Measurements from ENCODE around the gene PLCE1.
A peak's percentile ranks its signal among the peaks of the same experiment; 100 is the strongest.
"Not testable (repeated sequence)": the region's sequence is repeated elsewhere in the genome, so short reads cannot be mapped to it uniquely, and the experiment has no call there.

The PLCE1 gene
- 0 to 0.74 reads per million in 2 donors for total RNA-seq

- peak in 1 of 5 experiments; percentile 5 for DNase-seq
These were observed at the start of gene PLCE1 for GRCh38 chr10:93993782-93994437. Gene PLCE1 (plus strand): TSS chr10:93993931. CDS start chr10:94031047, 37,116 bp downstream.

GRCh38 chr10:93945819-93946218, 47.9 kb upstream of the PLCE1 start:
- no peak for DNase-seq

GRCh38 chr10:93947055-93947454, 46.7 kb upstream of the PLCE1 start:
- DNase-seq = no peak

GRCh38 chr10:93947524-93947923, 46.2 kb upstream of the PLCE1 start:
- no peak for DNase-seq

DNA sequence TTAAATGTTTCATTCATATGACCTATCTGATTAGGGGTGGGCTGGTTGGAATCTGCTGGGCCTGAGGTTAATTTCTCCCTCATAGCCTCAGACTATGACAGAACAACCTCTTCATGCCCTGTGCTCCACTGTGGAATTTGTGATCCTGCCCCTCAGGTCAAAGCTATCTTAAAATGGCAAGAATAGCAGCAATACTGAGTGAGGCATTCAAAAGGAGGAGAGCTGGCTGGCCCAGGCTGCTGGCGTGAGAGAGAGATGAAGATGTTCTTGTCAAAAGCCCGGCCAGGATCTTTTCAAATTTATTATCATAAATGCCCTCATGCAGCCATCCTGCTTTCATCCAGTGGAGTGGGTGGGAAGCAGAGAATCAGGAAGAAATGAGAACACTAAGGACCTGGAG, 41.8 kb upstream of the PLCE1 start:
- no peak for DNase-seq

DNA sequence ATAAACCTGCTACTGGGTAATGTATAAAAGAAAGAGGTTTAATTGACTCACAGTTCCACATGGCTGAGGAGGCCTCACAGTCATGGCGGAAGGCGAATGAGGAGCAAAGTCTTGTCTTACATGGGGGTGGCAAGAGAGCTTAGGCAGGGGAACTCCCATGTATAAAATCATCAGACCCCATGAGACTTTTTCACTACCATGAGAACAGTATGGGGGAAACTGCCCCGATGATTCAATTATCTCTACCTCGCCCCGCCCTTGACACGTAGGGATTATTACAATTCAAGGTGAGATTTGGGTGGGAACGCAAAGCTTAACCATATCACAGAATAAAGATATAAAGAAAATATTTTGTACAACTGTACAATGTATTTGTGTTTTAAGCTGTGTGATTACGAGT, 39.4 kb upstream of the PLCE1 start:
- no peak for DNase-seq

- DNase-seq = no peak
These were observed 38.9 kb upstream of the PLCE1 start for GRCh38 chr10:93954726-93955363.

DNA sequence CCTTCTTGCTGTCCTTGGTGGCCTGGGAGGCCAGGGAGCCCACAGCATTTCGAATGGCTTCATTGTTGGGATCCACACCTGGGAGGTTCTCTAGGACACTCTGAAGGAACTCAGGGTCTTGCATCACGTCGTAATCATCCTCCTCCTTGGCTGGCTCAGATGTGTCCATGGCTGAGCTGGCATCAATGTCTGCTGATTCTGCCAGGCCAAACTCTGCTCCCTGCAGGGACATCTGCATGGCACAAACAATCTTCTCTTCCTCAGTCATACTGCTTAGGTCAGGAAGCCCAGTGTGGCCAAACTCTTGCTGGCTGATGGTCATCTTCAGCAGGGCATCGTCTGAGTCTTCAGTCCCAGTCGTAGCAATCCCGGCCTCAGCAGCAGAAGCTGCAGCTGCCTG, 34.9 kb upstream of the PLCE1 start:
- DNase-seq = no peak

- DNase-seq = not testable (repeated sequence)
These were observed 32.7 kb upstream of the PLCE1 start for GRCh38 chr10:93960988-93961387.

- DNase-seq = no peak
These were observed 30.8 kb upstream of the PLCE1 start for GRCh38 chr10:93962973-93963372.

GRCh38 chr10:93963434-93963833, 30.3 kb upstream of the PLCE1 start:
- DNase-seq = no peak

GRCh38 chr10:93965911-93966310, 27.8 kb upstream of the PLCE1 start:
- no peak for DNase-seq

GRCh38 chr10:93967756-93968155, 26.0 kb upstream of the PLCE1 start:
- DNase-seq = no peak

DNA sequence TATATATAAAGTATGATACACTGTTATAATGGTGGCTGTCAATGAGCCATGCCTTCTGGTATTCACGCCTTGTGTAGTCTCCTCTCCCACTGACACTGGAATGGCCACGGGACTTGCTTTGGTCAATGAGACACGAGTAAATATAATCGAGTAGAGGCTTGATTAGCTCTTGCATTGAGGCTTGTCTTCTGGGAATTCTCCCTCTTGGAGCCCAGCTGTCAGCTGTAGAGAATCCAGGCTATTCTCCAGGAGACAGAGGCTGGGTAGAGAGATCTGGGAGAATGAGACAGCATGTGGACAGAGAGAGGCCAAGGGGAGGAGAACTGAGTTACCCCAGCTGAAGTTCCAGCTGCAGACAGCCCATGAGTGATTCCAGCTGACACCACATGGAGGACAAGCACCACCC, 25.2 kb upstream of the PLCE1 start:
- no peak for DNase-seq

- not testable (repeated sequence) for DNase-seq
These were observed 23.2 kb upstream of the PLCE1 start for GRCh38 chr10:93970433-93971010.

DNA sequence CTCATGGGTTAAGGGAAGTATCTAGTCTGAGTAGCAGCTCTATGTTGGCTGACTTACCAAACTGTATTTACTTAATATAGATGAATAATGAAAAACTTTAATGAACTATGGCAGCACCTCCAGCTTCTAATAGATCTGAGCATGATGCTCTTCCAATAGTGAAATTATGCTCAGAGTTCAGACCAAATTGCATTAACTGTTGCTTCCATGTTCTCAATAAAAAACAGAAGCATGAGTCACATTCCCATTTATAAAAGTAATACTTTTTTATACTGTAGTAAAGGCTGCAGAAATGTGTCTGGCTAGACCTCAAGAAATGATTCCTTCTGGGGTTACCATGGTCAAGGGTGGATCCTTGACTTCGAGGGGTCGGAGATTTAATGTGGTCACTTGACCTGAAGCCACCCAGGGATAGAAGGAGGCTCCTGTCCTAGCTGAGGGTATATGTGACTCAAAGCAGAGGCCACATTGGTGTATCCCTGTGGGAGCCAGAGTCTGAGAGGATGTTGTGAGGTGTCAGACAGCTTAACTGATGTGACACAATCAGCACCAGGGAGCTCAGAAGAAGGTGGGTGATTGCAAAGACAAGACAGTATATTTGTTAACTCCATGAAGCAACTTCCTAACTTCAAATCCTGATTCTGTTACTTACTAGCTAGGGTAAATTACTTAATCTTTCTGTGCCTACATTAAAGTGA, 19.8 kb upstream of the PLCE1 start:
- DNase-seq = no peak

GRCh38 chr10:93977442-93977841, 16.3 kb upstream of the PLCE1 start:
- DNase-seq = no peak

GRCh38 chr10:93980486-93980885, 13.2 kb upstream of the PLCE1 start:
- no peak for DNase-seq

DNA sequence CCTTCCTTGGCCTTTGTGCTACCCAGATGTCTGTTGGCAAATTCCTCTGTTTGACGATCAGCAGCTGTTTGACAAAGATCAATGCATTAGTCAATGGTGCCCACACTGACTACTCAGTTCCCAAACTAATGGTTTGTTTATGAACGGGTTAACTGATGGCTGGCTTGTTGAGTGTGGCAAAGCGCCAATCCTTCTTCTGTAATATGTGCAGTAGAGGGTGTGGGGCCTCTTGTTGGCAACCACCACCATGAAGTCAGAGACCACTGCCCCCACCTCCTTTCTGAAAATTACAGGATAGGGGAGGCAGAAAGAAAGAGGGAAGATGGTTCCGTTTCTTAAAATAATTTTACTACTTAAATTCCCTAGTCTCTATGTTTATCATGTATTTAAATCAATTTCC, 2.6 kb upstream of the PLCE1 start:
- DNase-seq = no peak

DNA sequence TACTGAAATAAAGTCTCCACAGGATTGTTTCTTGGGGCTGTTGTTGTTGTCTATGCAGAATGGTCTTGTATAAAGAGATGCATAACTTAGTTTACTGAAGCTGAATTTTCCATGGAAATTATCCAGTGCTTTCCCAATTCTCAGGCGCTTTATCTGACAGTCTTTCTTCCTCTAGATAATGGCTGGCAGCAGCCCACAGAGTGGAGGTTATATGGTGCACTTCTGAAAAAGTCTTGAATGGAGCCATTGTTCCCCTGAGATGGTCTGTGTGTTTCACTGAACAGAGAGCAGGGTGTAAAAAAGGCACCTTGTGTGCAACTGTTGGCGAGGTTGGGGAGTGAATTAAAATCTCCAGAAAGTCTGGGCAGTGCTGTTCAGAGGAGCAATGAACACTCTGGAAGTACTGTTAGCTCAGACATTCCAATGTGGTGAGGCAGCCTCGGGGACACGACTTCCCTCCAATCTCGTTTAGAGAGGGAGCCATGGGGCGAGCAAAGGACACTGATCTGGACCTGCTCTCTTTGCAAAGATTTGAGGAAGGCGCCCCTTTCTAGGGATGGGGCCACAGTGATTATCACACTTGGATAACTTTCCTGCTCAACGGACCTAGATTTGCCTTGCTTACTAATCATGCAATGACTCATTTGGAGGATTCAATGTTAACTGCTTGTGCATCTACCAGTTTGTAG, 2.0 kb upstream of the PLCE1 start:
- DNase-seq = no peak

DNA sequence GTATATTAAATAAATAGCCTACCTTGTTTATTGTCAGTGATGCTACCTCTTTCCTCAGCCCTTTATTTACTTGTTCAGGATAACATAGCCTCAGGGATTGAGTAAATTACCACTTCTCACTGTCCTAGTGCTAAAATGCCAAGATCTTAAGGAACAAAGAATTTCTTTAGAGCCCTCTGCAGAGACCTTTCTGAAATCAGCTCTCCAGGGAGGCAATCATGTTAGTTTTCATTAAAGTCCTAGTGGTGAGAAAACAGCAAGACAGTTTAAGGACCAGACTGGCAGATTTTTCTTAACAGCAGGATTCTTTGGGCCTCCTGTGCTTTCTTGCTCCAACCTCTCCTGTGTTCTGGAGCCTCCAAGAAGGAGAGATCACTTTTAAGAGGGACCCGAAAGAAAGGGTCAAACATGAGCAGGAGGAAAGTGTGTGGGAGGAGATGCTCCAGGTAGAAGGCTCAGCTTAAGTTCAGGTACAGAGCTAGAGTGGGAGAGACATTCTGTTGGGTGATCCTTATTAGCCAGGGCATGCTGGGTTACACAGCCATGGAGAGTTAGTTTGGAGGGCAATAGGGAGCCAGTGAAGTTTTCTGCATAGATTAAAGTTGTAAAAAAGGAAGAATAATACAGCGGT, 1.2 kb upstream of the PLCE1 start:
- DNase-seq = no peak

GRCh38 chr10:93993414-93993781, 333 bp upstream of the PLCE1 start:
- no peak for DNase-seq

- DNase-seq = no peak
These were observed 689 bp downstream of the PLCE1 start for GRCh38 chr10:93994438-93994801.
